IPS-15b (cell line): ENCODE measurements around the gene ZNF337.
"Not testable (repeated sequence)": the region's sequence is repeated elsewhere in the genome, so short reads cannot be mapped to it uniquely, and the experiment has no call there.

Source experiments
- H3K27me3 ChIP-seq: one replicate; pipeline ENCODE4 v1.6.1; 2013; ENCODE audit warnings: low read length; ENCODE audit not compliant: control insufficient read depth, insufficient read depth
- H3K36me3 ChIP-seq: one replicate; pipeline ENCODE4 v1.6.1; 2013; ENCODE audit warnings: low read length; ENCODE audit not compliant: control insufficient read depth, insufficient read depth
- H3K4me1 ChIP-seq: one replicate; pipeline ENCODE4 v1.6.1; 2013; ENCODE audit warnings: mild to moderate bottlenecking, low read length; ENCODE audit not compliant: control insufficient read depth, insufficient read depth
- H3K4me3 ChIP-seq: one replicate; pipeline ENCODE4 v1.5.1; 2013; ENCODE audit warnings: low read depth, low read length
- H3K9ac ChIP-seq: one replicate; pipeline ENCODE4 v1.6.1; 2013; ENCODE audit warnings: low read depth, mild to moderate bottlenecking, low read length
- H3K9me3 ChIP-seq: one replicate; pipeline ENCODE4 v1.6.1; 2013; ENCODE audit warnings: mild to moderate bottlenecking, low read length; ENCODE audit not compliant: control insufficient read depth, insufficient read depth

The ZNF337 gene

GRCh38 chr20:25686081-25687067, 10.3 kb downstream of the ZNF337 start:
- Histone ChIP-seq H3K4me1 (no peaks in the 10 kb centered on the region), H3K4me3 (no peak overlapping the region), H3K9me3 (no peaks in the 10 kb centered on the region), H3K36me3 (peaks cover 6% of the 10 kb centered on the region), H3K27me3 (no peaks in the 10 kb centered on the region), H3K9ac (no peak overlapping the region)

DNA sequence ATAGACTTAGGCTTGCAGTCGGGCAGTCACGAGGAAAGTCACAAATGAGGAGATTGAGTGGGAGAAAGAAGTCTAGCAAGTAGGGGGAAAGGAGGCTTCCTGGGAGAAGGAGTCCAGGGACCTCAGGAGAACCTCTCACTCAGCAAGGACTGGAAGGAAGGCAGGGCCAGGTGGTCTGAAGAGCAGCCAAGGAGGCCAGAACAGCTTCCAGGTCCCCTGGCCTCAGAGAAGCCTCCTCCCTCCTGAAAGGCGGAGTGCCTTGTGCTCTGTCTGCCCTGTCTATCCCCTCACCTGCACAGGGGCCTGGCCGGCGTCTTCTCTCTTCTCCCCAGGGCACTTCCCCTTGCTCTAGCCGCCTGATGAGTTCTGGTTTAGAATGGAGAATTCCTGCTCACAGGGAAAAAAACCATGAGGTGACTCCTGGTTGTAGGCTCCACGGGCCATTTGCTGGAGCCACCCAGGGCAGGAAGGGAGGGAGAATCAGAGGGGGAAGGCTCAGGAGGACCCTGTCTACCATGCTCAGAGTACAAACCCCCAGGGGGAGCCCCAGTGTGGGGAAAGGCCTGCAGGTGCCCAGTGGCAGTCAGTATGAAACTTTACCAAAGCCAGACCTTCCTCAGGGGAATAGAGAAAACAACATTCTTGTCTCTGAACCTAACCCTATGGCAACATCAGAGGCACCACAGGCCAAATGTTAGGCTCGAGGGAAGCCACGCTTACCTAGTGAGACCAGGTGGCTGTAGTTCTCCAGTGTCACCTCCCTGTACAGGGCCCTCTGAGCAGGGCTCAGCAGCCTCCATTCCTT, 11.2 kb downstream of the ZNF337 start:
- Histone ChIP-seq H3K4me1 (no peaks in the 10 kb centered on the region), H3K27me3 (no peaks in the 10 kb centered on the region), H3K9me3 (no peaks in the 10 kb centered on the region), H3K4me3 (no peak overlapping the region), H3K36me3 (peaks cover 6% of the 10 kb centered on the region), H3K9ac (no peak overlapping the region)

DNA sequence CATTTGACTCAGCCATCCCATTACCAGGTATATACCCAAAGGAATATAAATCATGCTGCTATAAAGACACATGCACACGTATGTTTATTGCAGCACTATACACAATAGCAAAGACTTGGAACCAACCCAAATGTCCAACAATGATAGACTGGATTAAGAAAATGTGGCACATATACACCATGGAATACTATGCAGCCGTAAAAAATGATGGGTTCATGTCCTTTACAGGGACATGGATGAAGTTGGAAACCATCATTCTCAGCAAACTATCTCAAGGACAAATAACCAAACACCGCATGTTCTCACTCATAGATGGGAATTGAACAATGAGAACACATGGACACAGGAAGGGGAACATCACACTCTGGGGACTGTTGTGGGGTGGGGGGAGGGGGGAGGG, 12.8 kb downstream of the ZNF337 start:
- H3K36me3 ChIP-seq, H3K9me3 ChIP-seq, H3K27me3 ChIP-seq, H3K4me1 ChIP-seq, H3K4me3 ChIP-seq, H3K9ac ChIP-seq: not testable (repeated sequence)

GRCh38 chr20:25683050-25683449, 13.6 kb downstream of the ZNF337 start:
- Histone ChIP-seq H3K4me1 (no peaks in the 10 kb centered on the region), H3K4me3 (no peak overlapping the region), H3K9ac (no peak overlapping the region), H3K36me3 (peaks cover 6% of the 10 kb centered on the region), H3K27me3 (no peaks in the 10 kb centered on the region), H3K9me3 (no peaks in the 10 kb centered on the region)

DNA sequence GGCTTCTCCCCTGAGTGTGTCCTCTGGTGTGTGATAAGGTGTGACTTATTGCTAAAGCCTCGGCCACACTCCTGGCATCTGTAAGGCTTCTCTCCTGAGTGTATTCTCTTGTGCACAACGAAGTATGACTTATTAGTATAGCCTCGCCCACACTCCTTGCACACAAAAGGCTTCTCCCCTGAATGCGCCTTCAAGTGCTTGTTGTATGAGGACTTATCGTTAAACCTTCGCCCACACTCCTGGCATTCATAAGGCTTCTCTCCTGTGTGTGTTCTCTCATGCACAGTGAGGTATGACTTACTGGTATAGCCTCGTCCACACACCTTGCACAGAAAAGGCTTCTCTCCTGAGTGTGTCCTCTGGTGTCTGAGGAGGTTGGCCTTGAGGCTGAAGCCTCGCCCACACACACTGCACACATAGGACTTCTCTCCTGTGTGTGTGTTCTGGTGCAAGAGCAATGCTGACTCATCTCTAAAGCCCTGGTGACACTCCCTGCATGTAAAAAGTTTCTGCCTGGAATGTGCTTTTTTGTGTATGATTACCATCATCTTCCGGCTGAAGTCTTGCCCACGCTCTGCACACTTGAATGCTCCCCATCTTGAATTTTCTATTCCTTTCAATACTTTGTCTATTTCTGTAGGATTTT, 20.4 kb downstream of the ZNF337 start:
- Histone ChIP-seq H3K27me3 (no peaks in the 10 kb centered on the region), H3K9ac (no peak overlapping the region), H3K36me3 (peaks cover 14% of the 10 kb centered on the region), H3K4me3 (no peak overlapping the region), H3K4me1 (no peaks in the 10 kb centered on the region), H3K9me3 (no peaks in the 10 kb centered on the region)

GRCh38 chr20:25675161-25675560, 21.5 kb downstream of the ZNF337 start:
- Histone ChIP-seq H3K4me1 (no peaks in the 10 kb centered on the region), H3K27me3 (no peaks in the 10 kb centered on the region), H3K4me3 (no peak overlapping the region), H3K9ac (no peak overlapping the region), H3K36me3 (peaks cover 14% of the 10 kb centered on the region), H3K9me3 (no peaks in the 10 kb centered on the region)

DNA sequence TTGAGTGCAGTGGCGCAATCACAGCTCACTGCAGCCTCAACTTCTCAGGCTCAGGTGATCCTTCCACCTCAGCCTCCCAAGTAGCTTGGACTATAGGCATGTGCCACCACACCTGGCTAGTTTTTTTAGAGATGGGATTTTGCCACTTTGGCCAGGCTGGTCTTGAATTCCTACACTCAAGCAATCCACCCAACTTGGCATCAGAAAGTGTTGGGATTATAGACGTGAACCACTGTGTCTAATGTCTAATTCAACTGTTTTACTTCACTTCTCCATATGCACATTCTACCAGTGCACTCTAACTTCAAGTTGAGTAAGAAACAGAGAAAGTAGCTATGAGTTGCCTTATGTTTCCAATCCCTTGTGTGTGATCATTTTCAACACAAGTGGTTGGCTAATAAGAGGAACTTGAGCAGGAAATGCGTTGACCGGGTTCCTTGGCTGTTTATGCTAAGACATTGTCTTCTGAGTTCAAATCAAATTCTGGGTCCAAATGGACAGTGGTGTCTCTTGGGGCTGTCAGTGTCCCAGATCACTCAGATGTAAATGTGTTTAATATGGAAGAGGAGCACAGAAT, 23.9 kb downstream of the ZNF337 start:
- H3K27me3 ChIP-seq: no peaks in the 10 kb centered on the region
- H3K9ac ChIP-seq: no peak overlapping the region
- no peak overlapping the region for H3K4me3 ChIP-seq
- peaks cover 14% of the 10 kb centered on the region for H3K36me3 ChIP-seq
- H3K4me1 ChIP-seq: peaks cover 4% of the 10 kb centered on the region
- H3K9me3 ChIP-seq: no peaks in the 10 kb centered on the region

- peaks cover 4% of the 10 kb centered on the region for H3K4me1 ChIP-seq
- no peak overlapping the region for H3K4me3 ChIP-seq
- no peak overlapping the region for H3K9ac ChIP-seq
- H3K9me3 ChIP-seq: no peaks in the 10 kb centered on the region
- H3K27me3 ChIP-seq: no peaks in the 10 kb centered on the region
- H3K36me3 ChIP-seq: no peaks in the 10 kb centered on the region
Observed at GRCh38 chr20:25669826-25670422, 26.7 kb downstream of the ZNF337 start.

DNA sequence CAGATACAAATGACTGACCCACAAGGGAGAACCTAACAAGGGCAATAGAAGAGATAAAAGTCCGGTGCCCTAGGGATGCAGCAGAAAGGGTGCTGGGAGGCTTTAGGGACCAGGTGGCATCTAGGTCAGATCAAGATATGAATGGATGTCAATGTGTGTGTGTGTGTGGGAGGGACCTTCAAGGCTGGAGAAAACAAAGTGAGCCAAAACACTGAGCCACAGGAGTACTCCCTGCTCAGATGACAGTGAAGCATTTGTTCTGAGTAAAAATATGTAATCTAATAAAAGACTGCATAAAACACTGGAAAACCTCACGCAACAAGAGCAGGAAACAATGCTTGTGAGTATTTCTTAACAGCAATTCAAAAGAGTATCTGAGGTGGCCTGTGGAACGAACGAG, 28.2 kb downstream of the ZNF337 start:
- Histone ChIP-seq H3K27me3 (no peaks in the 10 kb centered on the region), H3K9me3 (no peaks in the 10 kb centered on the region), H3K9ac (no peak overlapping the region), H3K4me3 (no peak overlapping the region), H3K36me3 (no peaks in the 10 kb centered on the region), H3K4me1 (peaks cover 4% of the 10 kb centered on the region)

GRCh38 chr20:25659999-25660398, 36.7 kb downstream of the ZNF337 start:
- Histone ChIP-seq H3K9ac (no peak overlapping the region), H3K27me3 (no peaks in the 10 kb centered on the region), H3K36me3 (no peaks in the 10 kb centered on the region), H3K4me3 (no peak overlapping the region), H3K9me3 (no peaks in the 10 kb centered on the region), H3K4me1 (peaks cover 3% of the 10 kb centered on the region)

DNA sequence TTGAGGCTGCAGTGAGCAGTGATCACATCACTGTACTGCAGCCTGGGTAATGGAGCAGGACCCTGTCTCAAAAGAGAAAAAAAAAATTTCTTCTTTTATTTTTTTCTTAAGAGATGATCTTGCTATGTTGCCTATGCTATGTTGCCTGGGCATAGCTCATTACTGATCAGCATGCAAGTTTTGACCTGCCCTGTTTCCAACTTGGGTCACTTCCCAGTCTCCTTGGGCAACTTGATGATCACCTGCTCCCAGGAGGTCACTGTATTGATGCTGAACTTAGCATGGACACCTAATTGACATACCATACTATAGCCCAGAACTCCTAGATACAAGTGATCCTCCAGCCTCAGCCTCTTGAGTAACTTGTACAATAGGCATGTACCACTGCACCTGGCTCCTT, 42.2 kb downstream of the ZNF337 start:
- no peaks in the 10 kb centered on the region for H3K9me3 ChIP-seq
- no peaks in the 10 kb centered on the region for H3K27me3 ChIP-seq
- peaks cover 3% of the 10 kb centered on the region for H3K4me1 ChIP-seq
- H3K36me3 ChIP-seq: no peaks in the 10 kb centered on the region
- H3K9ac ChIP-seq: no peak overlapping the region
- H3K4me3 ChIP-seq: no peak overlapping the region
